ENCODE measurements around the gene SARDH.

Gene SARDH

DNA sequence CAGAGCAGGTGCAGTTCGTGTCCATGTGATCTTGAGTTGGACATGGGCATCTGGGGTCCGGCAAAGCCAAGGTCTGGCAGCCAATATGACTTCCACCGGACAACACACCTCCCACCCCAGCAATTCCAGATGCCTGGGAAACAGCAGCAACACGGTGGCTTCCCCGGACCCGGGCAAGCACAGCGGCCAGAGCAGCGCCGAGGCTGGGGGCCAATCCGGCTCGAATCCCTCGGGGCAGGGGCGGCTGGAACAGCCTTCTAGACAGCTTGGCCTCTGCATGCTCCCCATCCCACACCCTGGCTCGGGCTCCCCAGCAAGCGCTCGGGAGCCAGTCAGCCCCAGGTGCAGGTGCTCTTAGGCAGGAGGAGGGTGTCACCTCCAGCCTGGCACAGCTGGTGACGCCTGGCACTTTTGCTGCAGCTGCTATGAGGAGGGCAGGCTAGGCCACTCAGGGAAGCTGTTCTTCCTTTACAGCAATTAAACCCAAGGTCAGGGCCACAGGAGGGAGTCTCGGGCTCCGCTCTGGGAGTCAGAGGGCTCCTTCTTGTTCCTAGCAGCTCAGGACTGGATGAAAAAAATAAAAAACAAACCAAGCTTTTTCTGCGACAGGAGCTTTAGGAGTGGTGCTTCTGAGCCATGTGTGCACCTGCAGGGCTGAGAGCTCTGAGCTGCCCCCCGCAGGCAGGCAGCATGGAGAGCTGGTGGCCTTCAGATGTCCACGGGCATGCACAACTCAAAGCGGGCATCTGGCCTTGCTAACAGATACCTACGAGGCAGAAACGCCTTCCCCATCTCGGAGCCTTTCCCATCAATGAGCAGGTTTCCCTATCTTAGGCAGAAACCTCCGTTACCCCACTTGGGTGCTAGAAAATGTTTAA is 73.7 kb downstream of the SARDH start:
- Mint-ChIP-seq H3K4me1 (peaks cover 3% of the 10 kb centered on the region), H3K9me3 (no peaks in the 10 kb centered on the region), H3K27ac (no peak overlapping the region), H3K36me3 (ENCODE audit: low read depth) (no peaks in the 10 kb centered on the region), H3K27me3 (ENCODE audit: low read depth) (peaks cover 29% of the 10 kb centered on the region), H3K4me3 (no peak overlapping the region)
- TF ChIP-seq, protein P1, sequence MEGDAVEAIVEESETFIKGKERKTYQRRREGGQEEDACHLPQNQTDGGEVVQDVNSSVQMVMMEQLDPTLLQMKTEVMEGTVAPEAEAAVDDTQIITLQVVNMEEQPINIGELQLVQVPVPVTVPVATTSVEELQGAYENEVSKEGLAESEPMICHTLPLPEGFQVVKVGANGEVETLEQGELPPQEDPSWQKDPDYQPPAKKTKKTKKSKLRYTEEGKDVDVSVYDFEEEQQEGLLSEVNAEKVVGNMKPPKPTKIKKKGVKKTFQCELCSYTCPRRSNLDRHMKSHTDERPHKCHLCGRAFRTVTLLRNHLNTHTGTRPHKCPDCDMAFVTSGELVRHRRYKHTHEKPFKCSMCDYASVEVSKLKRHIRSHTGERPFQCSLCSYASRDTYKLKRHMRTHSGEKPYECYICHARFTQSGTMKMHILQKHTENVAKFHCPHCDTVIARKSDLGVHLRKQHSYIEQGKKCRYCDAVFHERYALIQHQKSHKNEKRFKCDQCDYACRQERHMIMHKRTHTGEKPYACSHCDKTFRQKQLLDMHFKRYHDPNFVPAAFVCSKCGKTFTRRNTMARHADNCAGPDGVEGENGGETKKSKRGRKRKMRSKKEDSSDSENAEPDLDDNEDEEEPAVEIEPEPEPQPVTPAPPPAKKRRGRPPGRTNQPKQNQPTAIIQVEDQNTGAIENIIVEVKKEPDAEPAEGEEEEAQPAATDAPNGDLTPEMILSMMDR (IDR thresholded peaks at IDR 0.05; ENCODE audit: unreplicated experiment in 3 of 3) = peak in 1 of 3 experiments; percentile 10

DNA sequence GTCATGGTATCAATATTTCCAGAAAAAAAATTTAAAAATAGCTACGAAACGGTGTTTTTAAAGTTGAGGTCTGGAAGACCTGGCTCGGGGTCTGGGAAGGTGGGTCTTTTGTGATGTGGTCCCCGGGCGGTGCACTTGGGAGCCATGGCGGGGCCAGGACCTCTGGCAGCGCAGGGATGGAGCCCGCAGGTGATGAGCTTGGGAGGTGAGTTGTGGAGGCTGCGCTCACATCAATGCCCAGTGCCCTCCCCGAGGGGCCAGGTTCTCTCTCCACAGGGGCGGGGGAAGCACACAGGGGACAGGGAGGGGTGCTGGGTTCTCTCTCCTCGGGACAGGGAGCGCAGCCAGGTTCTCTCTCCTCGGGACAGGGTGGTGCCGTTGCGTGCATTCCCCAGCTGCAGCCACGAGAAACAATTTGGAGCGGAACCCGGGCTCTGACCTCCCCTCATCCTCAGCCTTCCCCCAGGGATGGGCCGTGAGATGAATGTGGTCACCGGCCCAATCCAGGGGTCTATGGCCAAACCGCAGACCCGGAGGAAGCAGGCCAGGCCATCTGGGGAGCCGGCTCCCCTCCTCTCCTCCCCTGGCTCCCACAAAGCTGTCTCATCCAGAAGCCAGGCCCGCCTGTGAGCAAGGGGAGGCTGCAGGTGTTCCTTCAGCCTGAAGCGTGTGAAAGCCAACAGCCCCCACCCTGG is 76.2 kb downstream of the SARDH start:
- Mint-ChIP-seq H3K27ac (no peak overlapping the region), H3K4me1 (peaks cover 20% of the 10 kb centered on the region), H3K9me3 (no peaks in the 10 kb centered on the region), H3K36me3 (ENCODE audit: low read depth) (no peaks in the 10 kb centered on the region), H3K4me3 (no peak overlapping the region), H3K27me3 (ENCODE audit: low read depth) (peaks cover 45% of the 10 kb centered on the region)
- TF ChIP-seq, protein P1 (IDR thresholded peaks at IDR 0.05; ENCODE audit: unreplicated experiment in 3 of 3) = no peak

DNA sequence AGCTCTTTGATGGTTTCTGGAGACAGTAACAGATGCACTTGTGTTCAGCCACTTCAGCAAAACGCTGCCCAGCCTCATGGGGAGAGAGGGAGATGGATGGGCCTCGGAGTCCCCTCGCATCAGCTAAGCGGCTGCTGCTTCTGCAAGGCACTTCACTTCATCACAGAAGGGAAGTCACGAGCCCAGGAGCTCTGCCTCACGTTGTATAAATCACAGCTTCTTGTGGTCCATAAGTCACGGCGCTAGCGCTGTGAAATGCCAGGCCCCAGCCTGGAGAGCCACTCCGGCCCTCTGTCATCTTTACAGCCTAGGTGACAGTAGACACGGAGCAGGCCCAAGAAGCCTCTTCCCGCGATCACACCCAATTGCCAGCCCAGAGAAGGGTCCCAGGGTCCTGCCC is 78.6 kb downstream of the SARDH start:
- Mint-ChIP-seq H3K4me3 (peak overlapping the region in 1 of 3 experiments; percentile 58), H3K27me3 (ENCODE audit: low read depth) (peaks cover 69% of the 10 kb centered on the region), H3K9me3 (no peaks in the 10 kb centered on the region), H3K36me3 (ENCODE audit: low read depth) (no peaks in the 10 kb centered on the region), H3K27ac (no peak overlapping the region), H3K4me1 (peaks cover 20% of the 10 kb centered on the region)
- TF ChIP-seq, protein P1 (IDR thresholded peaks at IDR 0.05; ENCODE audit: unreplicated experiment in 3 of 3) = no peak

DNA sequence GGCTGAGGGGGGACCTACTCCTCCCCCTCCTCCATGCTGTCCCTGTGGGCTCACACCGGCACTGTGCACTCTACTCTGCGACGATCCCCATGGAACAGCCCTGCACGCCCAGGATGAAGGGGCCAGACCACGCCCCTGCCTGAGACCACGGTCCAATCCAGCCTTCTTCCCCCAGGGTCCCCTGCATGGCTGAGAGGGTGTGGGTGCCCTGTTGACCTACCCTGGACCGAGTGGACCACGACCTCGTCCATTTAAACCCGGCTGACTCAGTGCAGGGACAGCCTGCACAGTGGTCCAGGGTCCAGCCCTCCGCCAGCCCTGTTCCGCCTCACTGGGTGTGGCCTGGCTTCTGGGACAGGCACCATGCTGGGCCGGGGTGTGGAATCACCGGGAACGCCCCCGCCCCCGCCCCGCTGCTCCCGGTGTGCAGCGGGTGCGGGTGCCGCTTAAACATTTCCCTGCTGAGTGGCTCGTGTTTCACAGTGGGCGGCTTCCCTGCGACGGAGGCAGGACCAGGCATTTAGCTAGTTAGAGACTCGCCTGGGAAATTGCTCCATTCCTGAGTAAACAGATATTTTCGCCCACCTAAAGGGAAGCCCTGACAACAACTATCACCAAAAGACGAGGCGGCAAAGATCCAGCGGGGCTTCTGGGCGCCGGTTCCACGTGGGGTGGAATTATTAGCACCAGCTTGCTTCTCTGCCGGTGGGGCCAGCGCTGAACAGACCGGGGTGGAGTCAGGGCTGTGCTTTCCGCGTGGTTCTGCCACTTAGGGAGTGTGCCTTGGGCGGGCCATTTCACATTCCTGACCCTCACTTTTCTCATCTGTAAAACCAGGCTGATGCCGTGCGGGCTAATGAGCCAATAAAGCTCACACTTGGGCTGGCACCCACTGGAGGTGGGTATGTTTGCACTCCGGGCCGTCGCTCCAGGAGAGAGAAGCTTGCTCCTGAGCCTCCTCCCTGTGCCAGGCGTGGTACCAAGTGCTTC is 79.4 kb downstream of the SARDH start:
- TF ChIP-seq, protein P1 (IDR thresholded peaks at IDR 0.05; ENCODE audit: unreplicated experiment in 3 of 3) = no peak
- Mint-ChIP-seq H3K4me3 (peak overlapping the region; percentile 40 to 65 (median 58)), H3K36me3 (ENCODE audit: low read depth) (no peaks in the 10 kb centered on the region), H3K27me3 (ENCODE audit: low read depth) (peaks cover 74% of the 10 kb centered on the region), H3K27ac (no peak overlapping the region), H3K4me1 (peaks cover 20% of the 10 kb centered on the region), H3K9me3 (no peaks in the 10 kb centered on the region)

DNA sequence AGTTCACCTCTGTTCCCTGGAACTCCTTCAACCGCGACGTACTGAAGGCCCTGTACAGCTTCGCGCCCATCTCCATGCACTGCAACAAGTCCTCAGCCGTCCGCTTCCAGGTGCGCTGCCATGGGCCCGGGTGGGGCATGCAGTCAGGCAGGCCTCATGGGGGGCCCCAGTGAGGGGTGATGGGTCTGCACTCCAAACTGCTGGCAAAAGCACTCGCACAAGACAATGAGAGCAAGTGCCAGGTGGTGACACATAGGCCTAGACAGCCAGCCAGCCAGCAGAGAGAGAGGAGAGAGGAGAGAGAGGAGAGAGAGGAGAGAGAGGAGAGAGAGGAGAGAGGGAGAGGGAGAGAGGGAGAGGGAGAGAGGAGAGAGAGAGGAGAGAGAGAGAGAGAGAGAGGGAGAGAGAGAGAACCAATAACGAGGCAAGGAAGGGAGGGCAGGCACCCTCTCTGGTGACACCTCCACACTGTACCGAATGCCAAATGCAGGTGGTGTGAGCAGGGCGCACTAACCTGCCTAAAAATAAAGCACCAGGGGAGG is 81.0 kb downstream of the SARDH start:
- TF ChIP-seq, protein P1 (IDR thresholded peaks at IDR 0.05; ENCODE audit: unreplicated experiment in 3 of 3) = no peak
- H3K9me3 Mint-ChIP-seq = no peaks in the 10 kb centered on the region
- peak overlapping the region in 1 of 3 experiments; percentile 8 for H3K4me3 Mint-ChIP-seq
- H3K27me3 Mint-ChIP-seq (ENCODE audit: low read depth) = peaks cover 78% of the 10 kb centered on the region
- H3K4me1 Mint-ChIP-seq = peaks cover 20% of the 10 kb centered on the region
- H3K27ac Mint-ChIP-seq = no peak overlapping the region
- H3K36me3 Mint-ChIP-seq (ENCODE audit: low read depth) = no peaks in the 10 kb centered on the region
